Measurements from ENCODE around the gene ABCB4. TPM values are rescaled to one million over a fixed set of nuclear protein-coding genes. Genes with fewer than 3 reads are reported as not detected.

Gene ABCB4
- total RNA-seq, 2 donors from 2014 or later, result 1.4 to 8.7 TPM

GRCh38 chr7:87505557-87506245, 30.2 kb upstream of the ABCB4 start:
- Histone ChIP-seq H3K4me1 (ENCODE audit: control insufficient read depth in 1 of 2, low read depth in 2 of 2) (no peaks in the 10 kb centered on the region), H3K27me3 (replicated peaks; ENCODE audit: insufficient read depth) (no peaks in the 10 kb centered on the region), H3K36me3 (no peaks in the 10 kb centered on the region), H3K27ac (no peak overlapping the region), H3K9me3 (no peaks in the 10 kb centered on the region), H3K4me3 (no peak overlapping the region)
- DNase-seq (ENCODE audit: low spot score), result no peak
- TF ChIP-seq CTCF (IDR thresholded peaks at IDR 0.05), result no peak
- no peak for ATAC-seq (ENCODE audit: insufficient number of reproducible peaks, low FRiP score, low read depth)

GRCh38 chr7:87505122-87505521, 29.6 kb upstream of the ABCB4 start:
- H3K4me3 ChIP-seq, result no peak overlapping the region
- H3K27me3 ChIP-seq (replicated peaks; ENCODE audit: insufficient read depth), result no peaks in the 10 kb centered on the region
- no peaks in the 10 kb centered on the region for H3K4me1 ChIP-seq (ENCODE audit: control insufficient read depth in 1 of 2, low read depth in 2 of 2)
- H3K27ac ChIP-seq, result no peak overlapping the region
- H3K9me3 ChIP-seq, result no peaks in the 10 kb centered on the region
- DNase-seq (ENCODE audit: low spot score), result no peak
- H3K36me3 ChIP-seq, result no peaks in the 10 kb centered on the region
- ATAC-seq (ENCODE audit: insufficient number of reproducible peaks, low FRiP score, low read depth), result no peak
- TF ChIP-seq CTCF (IDR thresholded peaks at IDR 0.05), result no peak

- Histone ChIP-seq H3K9me3 (no peaks in the 10 kb centered on the region), H3K27ac (no peak overlapping the region), H3K36me3 (no peaks in the 10 kb centered on the region), H3K4me1 (ENCODE audit: control insufficient read depth in 1 of 2, low read depth in 2 of 2) (no peaks in the 10 kb centered on the region), H3K4me3 (no peak overlapping the region), H3K27me3 (replicated peaks; ENCODE audit: insufficient read depth) (no peaks in the 10 kb centered on the region)
- no peak for DNase-seq (ENCODE audit: low spot score)
- no peak for TF ChIP-seq CTCF (IDR thresholded peaks at IDR 0.05)
- ATAC-seq (ENCODE audit: insufficient number of reproducible peaks, low FRiP score, low read depth), result no peak
Measured at GRCh38 chr7:87499494-87499893, 24.0 kb upstream of the ABCB4 start.

- DNase-seq (ENCODE audit: low spot score) (no peak), ATAC-seq (ENCODE audit: insufficient number of reproducible peaks, low FRiP score, low read depth) (no peak)
- no peak for TF ChIP-seq CTCF (IDR thresholded peaks at IDR 0.05)
- H3K9me3 ChIP-seq, result no peaks in the 10 kb centered on the region
- no peaks in the 10 kb centered on the region for H3K36me3 ChIP-seq
- no peaks in the 10 kb centered on the region for H3K27me3 ChIP-seq (replicated peaks; ENCODE audit: insufficient read depth)
- no peaks in the 10 kb centered on the region for H3K4me1 ChIP-seq (ENCODE audit: control insufficient read depth in 1 of 2, low read depth in 2 of 2)
- no peak overlapping the region for H3K4me3 ChIP-seq
- no peak overlapping the region for H3K27ac ChIP-seq
Measured at GRCh38 chr7:87498893-87499292, 23.4 kb upstream of the ABCB4 start.

GRCh38 chr7:87497482-87497881, 22.0 kb upstream of the ABCB4 start:
- DNase-seq (ENCODE audit: low spot score) (no peak), ATAC-seq (ENCODE audit: insufficient number of reproducible peaks, low FRiP score, low read depth) (no peak)
- H3K4me3 ChIP-seq, result no peak overlapping the region
- H3K4me1 ChIP-seq (ENCODE audit: control insufficient read depth in 1 of 2, low read depth in 2 of 2), result no peaks in the 10 kb centered on the region
- no peaks in the 10 kb centered on the region for H3K36me3 ChIP-seq
- H3K9me3 ChIP-seq, result no peaks in the 10 kb centered on the region
- H3K27ac ChIP-seq, result no peak overlapping the region
- H3K27me3 ChIP-seq (replicated peaks; ENCODE audit: insufficient read depth), result no peaks in the 10 kb centered on the region
- no peak for TF ChIP-seq CTCF (IDR thresholded peaks at IDR 0.05)

Data from thoracic aorta (tissue), 2 donors.